Neural cell (in vitro differentiated cells): ENCODE results near the gene CXCR3. TPM values are rescaled to one million over a fixed set of nuclear protein-coding genes. Genes with fewer than 3 reads are reported as not detected.

ENCODE experiments used
- H2AFZ ChIP-seq: fragments of 200-600, 300-800 bp; sonication (generic), shearing (Covaris generic); 2 replicates; pipeline ENCODE4 v1.6.0; 2014; ENCODE audit warnings: low read depth, mild to moderate bottlenecking, antibody characterized with exemption, low read length, moderate library complexity
- H3F3A ChIP-seq: fragments of 200-600 bp; shearing (Covaris generic); 2 replicates; pipeline ENCODE4 v1.6.1; 2016; ENCODE audit warnings: mild to moderate bottlenecking, moderate library complexity, mixed read lengths, antibody characterized with exemption, low read length; ENCODE audit not compliant: insufficient read depth, poor library complexity, severe bottlenecking
- H3K27ac ChIP-seq: fragments of 200-600, 300-800 bp; sonication (generic), shearing (Covaris generic); 2 replicates; pipeline ENCODE4 v1.5.1; 2014; ENCODE audit warnings: mild to moderate bottlenecking, low read length, moderate library complexity
- H3K27me3 ChIP-seq: fragments of 300-800, 200-600 bp; sonication (generic), shearing (Covaris generic); 2 replicates; pipeline ENCODE4 v1.6.0; 2014; ENCODE audit warnings: mild to moderate bottlenecking, low read depth, low read length, moderate library complexity; ENCODE audit not compliant: insufficient read depth
- H3K36me3 ChIP-seq: fragments of 300-800, 200-600 bp; sonication (generic), shearing (Covaris generic); 2 replicates; pipeline ENCODE4 v1.5.1; 2014; ENCODE audit warnings: mild to moderate bottlenecking, antibody characterized with exemption, low read length, moderate library complexity; ENCODE audit not compliant: insufficient read depth
- H3K4me2 ChIP-seq: fragments of 300-800, 200-600 bp; sonication (generic), shearing (Covaris generic); 2 replicates; pipeline ENCODE4 v1.6.0; 2014; ENCODE audit warnings: mild to moderate bottlenecking, low read length
- H3K4me3 ChIP-seq: fragments of 300-800, 200-600 bp; sonication (generic), shearing (Covaris generic); 2 replicates; pipeline ENCODE4 v1.5.1; 2014; ENCODE audit warnings: mild to moderate bottlenecking, low read length, moderate library complexity
- H3K79me2 ChIP-seq: fragments of 200-600 bp; shearing (Covaris generic); replicated peaks from 2 replicates; pipeline ENCODE4 v1.6.0; 2014; ENCODE audit warnings: mild to moderate bottlenecking, low read length, moderate library complexity; ENCODE audit not compliant: insufficient read depth
- H3K9ac ChIP-seq: fragments of 300-800, 200-600 bp; sonication (generic), shearing (Covaris generic); 2 replicates; pipeline ENCODE4 v1.6.1; 2016; ENCODE audit warnings: mild to moderate bottlenecking, low read length, mixed read lengths
- H3K9me2 ChIP-seq: fragments of 200-600 bp; shearing (Covaris generic); 2 replicates; pipeline ENCODE4 v1.6.1; 2016; ENCODE audit warnings: mild to moderate bottlenecking, low read length, mixed read lengths; ENCODE audit not compliant: insufficient read depth
- H3K9me3 ChIP-seq: fragments of 200-600, 300-800 bp; sonication (generic), shearing (Covaris generic); 2 replicates; pipeline ENCODE4 v1.6.1; 2016; ENCODE audit warnings: mild to moderate bottlenecking, mixed run types, low read length, moderate library complexity, mixed read lengths
- H4K20me1 ChIP-seq: fragments of 200-600 bp; shearing (Covaris generic); 2 replicates; pipeline ENCODE4 v1.6.1; 2016; ENCODE audit warnings: mild to moderate bottlenecking, mixed run types; ENCODE audit not compliant: insufficient read depth
- EP300 ChIP-seq: fragments of 450-650 bp; conservative IDR thresholded peaks from 2 replicates; pipeline ENCODE4 v1.6.1; 2014; ENCODE audit warnings: antibody characterized with exemption, mild to moderate bottlenecking, moderate library complexity; ENCODE audit not compliant: poor library complexity, severe bottlenecking
- EZH2 ChIP-seq: fragments of 200-600, 300-800 bp; shearing (Covaris generic), sonication (generic); IDR thresholded peaks from 2 replicates; pipeline ENCODE4 v1.6.1; 2014; ENCODE audit warnings: antibody characterized with exemption, low read length, borderline replicate concordance, mild to moderate bottlenecking; ENCODE audit not compliant: insufficient read depth, poor library complexity, severe bottlenecking
- MXI1 ChIP-seq: fragments of 450-650 bp; conservative IDR thresholded peaks from 2 replicates; pipeline ENCODE4 v1.6.1; 2014; ENCODE audit warnings: antibody characterized with exemption, mild to moderate bottlenecking; ENCODE audit not compliant: poor library complexity, severe bottlenecking
- POLR2AphosphoS5 ChIP-seq: IDR thresholded peaks from 2 replicates; pipeline ENCODE4 v1.6.1; 2012
- RAD21 ChIP-seq: fragments of 450-650 bp; conservative IDR thresholded peaks from 2 replicates; pipeline ENCODE4 v1.6.1; 2014; ENCODE audit warnings: antibody characterized with exemption, mild to moderate bottlenecking, moderate library complexity
- SMC3 ChIP-seq: fragments of 450-650 bp; conservative IDR thresholded peaks from 2 replicates; pipeline ENCODE4 v1.6.1; 2014; ENCODE audit warnings: antibody characterized with exemption, mild to moderate bottlenecking, moderate library complexity; ENCODE audit not compliant: poor library complexity
- TAF1 ChIP-seq: IDR thresholded peaks from 2 replicates; pipeline ENCODE4 v1.6.1; 2012; ENCODE audit warnings: low read depth
- polyA minus RNA-seq: library from RNA; depleted of rRNA, polyadenylated mRNA; stranded (reverse); fragments of >200 nt; gene quantifications from 2 replicates; pipeline ENCODE4 v1.2.3, GENCODE V29; 2014
- polyA plus RNA-seq: library from polyadenylated mRNA; depleted of rRNA; stranded (reverse); fragments of >200 nt; gene quantifications from 2 replicates; pipeline ENCODE4 v1.2.3, GENCODE V29; 2014
- TF ChIP-seq, protein P1 (sequence below): fragments of 450-650 bp; IDR thresholded peaks from 2 replicates; pipeline ENCODE4 v1.5.1; 2014; ENCODE audit warnings: antibody characterized with exemption, mild to moderate bottlenecking, moderate library complexity; ENCODE audit not compliant: poor library complexity, severe bottlenecking
- TF ChIP-seq, protein P2 (sequence below): IDR thresholded peaks from 2 replicates; pipeline ENCODE4 v1.6.1; 2012; ENCODE audit warnings: borderline replicate concordance

CXCR3 gene
- polyA plus RNA-seq (not detected in 2 replicates), polyA minus RNA-seq (not detected in 2 replicates)

DNA sequence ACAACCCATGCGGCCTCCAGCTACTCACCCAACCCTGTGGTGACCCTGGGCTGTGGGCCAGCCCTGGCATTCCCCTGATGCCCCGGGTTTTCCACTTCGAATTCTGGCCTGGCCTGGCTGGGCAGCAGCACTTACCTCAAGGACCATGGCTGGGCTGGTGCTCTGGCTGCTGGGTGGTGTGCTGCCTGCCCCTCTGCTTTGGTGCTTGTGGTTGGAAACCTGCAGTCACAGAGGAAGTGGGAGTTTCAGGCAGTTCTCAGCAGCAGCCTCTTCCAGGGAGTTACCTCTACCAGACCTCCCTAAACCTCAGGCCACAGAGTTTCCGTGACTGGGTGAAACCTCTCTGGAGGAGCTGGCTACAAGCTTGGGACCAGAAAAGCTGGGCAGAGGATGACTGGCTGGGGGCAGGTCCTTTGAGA is at the start of gene CXCR3:
TSS of gene CXCR3 (minus strand) at position 209 of the 419 bp plus-strand sequence. CDS start at position 147, 62 bp downstream.
- Histone ChIP-seq H3K27ac (no peak within 1 kb of the TSS), H3F3A (no peaks in the 10 kb centered on the region), H3K27me3 (no peaks in the 10 kb centered on the region), H3K9me3 (no peaks in the 10 kb centered on the region), H3K79me2 (no peaks in the 10 kb centered on the region), H3K9ac (no peak within 1 kb of the TSS), H3K4me3 (no peak within 1 kb of the TSS), H3K9me2 (no peaks in the 10 kb centered on the region), H2AFZ (no peak within 1 kb of the TSS), H3K36me3 (no peaks in the 10 kb centered on the region), H3K4me2 (no peak within 1 kb of the TSS), H4K20me1 (no peaks in the 10 kb centered on the region)
- TF ChIP-seq RAD21 (no peak), TAF1 (no peak), EZH2 (no peak)

DNA sequence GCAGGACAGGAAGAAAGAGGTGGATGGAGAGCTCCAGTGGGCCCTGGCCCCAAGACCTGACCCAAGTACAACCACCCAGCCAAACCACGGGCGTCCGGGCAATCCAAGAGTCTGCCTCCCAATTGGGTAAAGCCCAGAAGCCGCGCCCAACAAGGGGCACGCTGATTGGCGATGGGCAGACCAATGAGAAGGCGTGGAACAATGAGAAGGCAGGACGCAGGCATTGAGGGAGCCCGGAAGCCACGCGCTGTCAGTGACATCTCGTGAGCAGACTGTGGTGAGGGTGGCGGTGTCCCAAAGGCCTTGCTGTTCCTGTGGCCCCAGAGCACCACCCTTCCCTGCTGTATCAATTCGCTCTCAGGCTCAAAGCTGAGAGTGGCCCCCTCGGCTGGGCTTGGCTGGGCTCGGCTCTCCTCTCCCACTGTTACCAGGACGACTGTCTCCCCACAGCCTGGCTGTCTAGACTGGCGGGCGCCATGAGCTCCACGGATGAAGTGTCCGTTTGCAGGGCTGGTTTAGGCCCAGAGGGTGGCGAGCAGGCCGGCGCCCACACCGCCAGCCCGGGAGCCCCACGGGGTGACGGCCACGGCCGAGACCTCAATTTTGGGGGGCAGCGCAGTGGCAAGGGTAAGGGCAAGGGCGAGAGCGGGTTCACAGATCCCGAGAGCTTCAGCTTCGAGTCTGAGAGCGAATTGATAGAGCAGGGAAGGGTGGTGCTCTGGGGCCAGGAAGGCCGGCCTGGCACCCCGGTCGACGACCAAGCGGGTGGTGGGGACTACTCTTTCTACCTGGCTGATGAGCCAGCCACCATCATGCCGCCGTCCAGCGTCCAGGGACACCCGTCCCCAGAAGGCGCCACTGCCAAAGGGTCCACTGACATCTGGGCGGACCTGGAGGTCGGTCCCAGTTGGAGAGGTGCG is 49.3 kb upstream of the CXCR3 start, which contains the start of gene LOC101059915:
TSS of gene LOC101059915 (plus strand) at position 219 of the 920 bp plus-strand sequence.
- no peak within 1 kb of the TSS for H3K4me2 ChIP-seq
- no peak within 1 kb of the TSS for H3K9ac ChIP-seq
- H3K4me3 ChIP-seq, result no peak within 1 kb of the TSS
- no peak within 1 kb of the TSS for H3K27ac ChIP-seq
- no peaks in the 10 kb centered on the region for H3K79me2 ChIP-seq
- no peak within 1 kb of the TSS for H2AFZ ChIP-seq
- TF ChIP-seq SMC3, result no peak
- TF ChIP-seq EZH2, result no peak
- no peak for TF ChIP-seq TAF1
- no peak for TF ChIP-seq MXI1
- TF ChIP-seq, protein P1, sequence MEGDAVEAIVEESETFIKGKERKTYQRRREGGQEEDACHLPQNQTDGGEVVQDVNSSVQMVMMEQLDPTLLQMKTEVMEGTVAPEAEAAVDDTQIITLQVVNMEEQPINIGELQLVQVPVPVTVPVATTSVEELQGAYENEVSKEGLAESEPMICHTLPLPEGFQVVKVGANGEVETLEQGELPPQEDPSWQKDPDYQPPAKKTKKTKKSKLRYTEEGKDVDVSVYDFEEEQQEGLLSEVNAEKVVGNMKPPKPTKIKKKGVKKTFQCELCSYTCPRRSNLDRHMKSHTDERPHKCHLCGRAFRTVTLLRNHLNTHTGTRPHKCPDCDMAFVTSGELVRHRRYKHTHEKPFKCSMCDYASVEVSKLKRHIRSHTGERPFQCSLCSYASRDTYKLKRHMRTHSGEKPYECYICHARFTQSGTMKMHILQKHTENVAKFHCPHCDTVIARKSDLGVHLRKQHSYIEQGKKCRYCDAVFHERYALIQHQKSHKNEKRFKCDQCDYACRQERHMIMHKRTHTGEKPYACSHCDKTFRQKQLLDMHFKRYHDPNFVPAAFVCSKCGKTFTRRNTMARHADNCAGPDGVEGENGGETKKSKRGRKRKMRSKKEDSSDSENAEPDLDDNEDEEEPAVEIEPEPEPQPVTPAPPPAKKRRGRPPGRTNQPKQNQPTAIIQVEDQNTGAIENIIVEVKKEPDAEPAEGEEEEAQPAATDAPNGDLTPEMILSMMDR, result no peak
- TF ChIP-seq POLR2AphosphoS5, result no peak
- TF ChIP-seq, protein P2, sequence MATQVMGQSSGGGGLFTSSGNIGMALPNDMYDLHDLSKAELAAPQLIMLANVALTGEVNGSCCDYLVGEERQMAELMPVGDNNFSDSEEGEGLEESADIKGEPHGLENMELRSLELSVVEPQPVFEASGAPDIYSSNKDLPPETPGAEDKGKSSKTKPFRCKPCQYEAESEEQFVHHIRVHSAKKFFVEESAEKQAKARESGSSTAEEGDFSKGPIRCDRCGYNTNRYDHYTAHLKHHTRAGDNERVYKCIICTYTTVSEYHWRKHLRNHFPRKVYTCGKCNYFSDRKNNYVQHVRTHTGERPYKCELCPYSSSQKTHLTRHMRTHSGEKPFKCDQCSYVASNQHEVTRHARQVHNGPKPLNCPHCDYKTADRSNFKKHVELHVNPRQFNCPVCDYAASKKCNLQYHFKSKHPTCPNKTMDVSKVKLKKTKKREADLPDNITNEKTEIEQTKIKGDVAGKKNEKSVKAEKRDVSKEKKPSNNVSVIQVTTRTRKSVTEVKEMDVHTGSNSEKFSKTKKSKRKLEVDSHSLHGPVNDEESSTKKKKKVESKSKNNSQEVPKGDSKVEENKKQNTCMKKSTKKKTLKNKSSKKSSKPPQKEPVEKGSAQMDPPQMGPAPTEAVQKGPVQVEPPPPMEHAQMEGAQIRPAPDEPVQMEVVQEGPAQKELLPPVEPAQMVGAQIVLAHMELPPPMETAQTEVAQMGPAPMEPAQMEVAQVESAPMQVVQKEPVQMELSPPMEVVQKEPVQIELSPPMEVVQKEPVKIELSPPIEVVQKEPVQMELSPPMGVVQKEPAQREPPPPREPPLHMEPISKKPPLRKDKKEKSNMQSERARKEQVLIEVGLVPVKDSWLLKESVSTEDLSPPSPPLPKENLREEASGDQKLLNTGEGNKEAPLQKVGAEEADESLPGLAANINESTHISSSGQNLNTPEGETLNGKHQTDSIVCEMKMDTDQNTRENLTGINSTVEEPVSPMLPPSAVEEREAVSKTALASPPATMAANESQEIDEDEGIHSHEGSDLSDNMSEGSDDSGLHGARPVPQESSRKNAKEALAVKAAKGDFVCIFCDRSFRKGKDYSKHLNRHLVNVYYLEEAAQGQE, result no peak
- TF ChIP-seq EP300, result no peak
- TF ChIP-seq RAD21, result no peak
- H3K36me3 ChIP-seq, result no peaks in the 10 kb centered on the region
- no peaks in the 10 kb centered on the region for H3K27me3 ChIP-seq
- H3F3A ChIP-seq, result no peaks in the 10 kb centered on the region
- no peaks in the 10 kb centered on the region for H3K9me3 ChIP-seq
- no peaks in the 10 kb centered on the region for H3K9me2 ChIP-seq
- H4K20me1 ChIP-seq, result no peaks in the 10 kb centered on the region
